T-cell (primary cell): ENCODE measurements around the gene NEK10. TPM values are rescaled to one million over a fixed set of nuclear protein-coding genes. Genes with fewer than 3 reads are reported as not detected.
"Not testable (repeated sequence)": the region's sequence is repeated elsewhere in the genome, so short reads cannot be mapped to it uniquely, and the experiment has no call there.

ENCODE experiments used
- ATAC-seq, 4 experiments: fragments of 200-7000 bp in 3 of 4; fragments of 150-1000 bp in 1 of 4; cut with Tn5 transposase; replicated peaks in 1 of 4; 1 replicate in 3 of 4; 2 replicates in 1 of 4; pipeline ENCODE4 v1.10.0; 2021; ENCODE audit warnings: moderate library complexity in 3 of 4, mild to moderate bottlenecking in 2 of 4, moderate number of reproducible peaks in 1 of 4
- CTCF ChIA-PET, 2 donors: fragments of 300-600 bp; sonication (Branson Sonifier 250); formaldehyde crosslinking; loops; one replicate each; lab custom pipeline; 2022; ENCODE audit warnings: antibody characterized with exemption in 2 of 2; lab: Charles Lee
- POLR2A ChIA-PET, 2 donors: fragments of 300-600 bp; sonication (Branson Sonifier 250); formaldehyde crosslinking; loops; one replicate each; lab custom pipeline; 2022; ENCODE audit warnings: antibody characterized with exemption in 2 of 2; lab: Charles Lee
- DNase-seq, 35 experiments: peaks; one replicate each; pipeline versions ENCODE4 v3.0.0 to v3.0.0-alpha.2; 2013 to 2023
- H3K27ac ChIP-seq: one replicate; pipeline ENCODE4 v1.5.1; 2013; ENCODE audit warnings: low read length
- H3K27me3 ChIP-seq, 2 experiments: replicated peaks in 1 of 2; 1 replicate in 1 of 2; 2 replicates in 1 of 2; pipeline versions ENCODE4 v1.6.1 to v1.7.0; 2013; ENCODE audit warnings: low read length in 1 of 2, mixed read lengths in 1 of 2; ENCODE audit not compliant: control insufficient read depth in 2 of 2, insufficient read depth in 2 of 2; ENCODE audit errors: extremely low read depth in 1 of 2
- H3K36me3 ChIP-seq, 2 donors: 1 replicate in 1 of 2; 2 replicates in 1 of 2; pipeline versions ENCODE4 v1.6.1 to v1.7.0; 2013; ENCODE audit warnings: low read length in 1 of 2; ENCODE audit not compliant: control insufficient read depth in 2 of 2, insufficient read depth in 1 of 2; ENCODE audit errors: extremely low read depth in 1 of 2
- H3K4me1 ChIP-seq, 2 experiments: 1 replicate in 1 of 2; 2 replicates in 1 of 2; pipeline versions ENCODE4 v1.6.1 to v1.7.0; 2013; ENCODE audit warnings: low read length in 2 of 2, mixed read lengths in 1 of 2; ENCODE audit not compliant: insufficient read depth in 2 of 2, control insufficient read depth in 1 of 2; ENCODE audit errors: extremely low read depth in 1 of 2
- H3K4me3 ChIP-seq, 2 donors: 1 replicate in 1 of 2; 2 replicates in 1 of 2; pipeline versions ENCODE4 v1.5.1 to v1.7.0; 2013; ENCODE audit warnings: mild to moderate bottlenecking in 2 of 2, low read length in 1 of 2, moderate library complexity in 1 of 2; ENCODE audit not compliant: control insufficient read depth in 1 of 2; ENCODE audit errors: extremely low read depth in 1 of 2
- H3K9me3 ChIP-seq: 2 replicates; pipeline ENCODE4 v1.7.0; 2013
- H3K27ac Mint-ChIP-seq, 2 donors: one replicate each; pipeline ENCODE4 v1.8.0; 2020 to 2021; ENCODE audit warnings: mild to moderate bottlenecking in 2 of 2, mixed read lengths in 2 of 2
- H3K27me3 Mint-ChIP-seq, 2 donors: one replicate each; pipeline ENCODE4 v1.8.0; 2021 to 2022; ENCODE audit warnings: mixed read lengths in 2 of 2
- H3K36me3 Mint-ChIP-seq: one replicate; pipeline ENCODE4 v1.8.0; 2021; ENCODE audit warnings: mixed read lengths
- H3K4me1 Mint-ChIP-seq, 3 donors: one replicate each; pipeline ENCODE4 v1.8.0; 2020 to 2022; ENCODE audit warnings: mixed read lengths in 3 of 3, mild to moderate bottlenecking in 1 of 3
- H3K4me3 Mint-ChIP-seq, 3 donors: one replicate each; pipeline ENCODE4 v1.8.0; 2020 to 2022; ENCODE audit warnings: mild to moderate bottlenecking in 3 of 3, mixed read lengths in 3 of 3, moderate library complexity in 3 of 3
- H3K9me3 Mint-ChIP-seq, 3 donors: one replicate each; pipeline ENCODE4 v1.8.0; 2020 to 2022; ENCODE audit warnings: mixed read lengths in 3 of 3
- WGBS: methylation state at CpG from one replicate; pipeline ENCODE4 v1.1.5; 2013; ENCODE audit warnings: missing lambda C conversion rate; ENCODE audit not compliant: insufficient coverage; 5-methylcytosine and 5-hydroxymethylcytosine counted together
- total RNA-seq, 35 experiments: library from RNA in 6 of 35; stranded (reverse) in 6 of 35; fragments of 120-200 nt in 1 of 35; gene quantifications; one replicate each; pipeline versions ENCODE4 v1.2.1 to v1.2.4 and lab custom pipeline; 2013 to 2026

NEK10 gene
- total RNA-seq, 5 donors from 2014 or later (not counting 1 experiment from before 2014, with no cell fraction given) = 0.73 to 2.2 (median 1.2) TPM

DNA sequence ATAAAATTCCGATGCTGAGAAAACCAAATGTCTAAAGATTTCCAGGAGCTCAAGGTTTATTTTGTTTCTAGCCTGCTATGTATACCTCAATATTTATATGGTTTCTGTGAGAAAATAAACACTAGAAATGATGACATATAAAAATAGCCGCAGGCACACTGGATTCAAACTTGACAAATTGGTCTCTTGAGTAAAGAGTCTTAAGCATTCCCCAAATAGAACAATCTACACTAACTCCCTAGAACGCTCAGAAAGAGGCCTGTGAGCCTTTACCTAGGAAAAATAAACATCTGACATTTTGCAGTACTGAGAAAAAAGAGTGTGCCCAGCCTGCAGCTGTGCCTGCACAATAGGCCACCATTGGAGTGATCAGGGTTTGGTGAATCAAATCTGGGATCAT is 75.2 kb downstream of the NEK10 start:
- H3K4me3 ChIP-seq = no peak overlapping the region
- peaks cover 0 to 7% (median 0%) of the 10 kb centered on the region in 3 donors for H3K9me3 Mint-ChIP-seq
- no peaks in the 10 kb centered on the region for H3K4me1 ChIP-seq
- no peak overlapping the region for H3K4me3 Mint-ChIP-seq
- H3K36me3 ChIP-seq = no peaks in the 10 kb centered on the region
- no peaks in the 10 kb centered on the region for H3K27me3 Mint-ChIP-seq
- H3K27me3 ChIP-seq = no peaks in the 10 kb centered on the region
- POLR2A ChIA-PET = no interaction called here
- no CpG with 5 or more reads among the region's 3 CpGs for WGBS
- H3K4me1 Mint-ChIP-seq = no peaks in the 10 kb centered on the region
- DNase-seq (no peak), ATAC-seq (no peak)
- no peak overlapping the region for H3K27ac ChIP-seq
- H3K27ac Mint-ChIP-seq = no peak overlapping the region
- CTCF ChIA-PET = no interaction called here
- H3K36me3 Mint-ChIP-seq = peaks cover 6% of the 10 kb centered on the region
- no peaks in the 10 kb centered on the region for H3K9me3 ChIP-seq

DNA sequence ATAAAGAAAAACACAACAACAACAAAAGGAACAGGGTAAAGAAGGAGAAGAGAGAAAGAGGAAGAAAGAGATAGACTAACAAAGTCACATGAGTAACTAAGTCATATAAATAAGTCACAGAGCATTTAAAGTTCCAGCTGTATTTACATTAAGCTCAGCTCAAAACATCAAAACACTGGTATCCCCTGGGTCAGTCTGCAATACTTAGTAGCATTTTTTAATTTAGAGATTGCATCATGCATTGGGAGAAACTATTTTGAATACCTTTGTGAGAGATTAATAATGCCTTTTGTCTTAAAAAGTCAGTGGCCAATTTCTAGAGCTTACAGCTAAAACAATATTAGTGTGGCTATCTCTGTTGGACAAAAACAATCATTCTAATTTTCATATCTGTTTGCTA is 78.4 kb downstream of the NEK10 start:
- DNase-seq (no peak), ATAC-seq (no peak)
- Mint-ChIP-seq H3K27ac (no peak overlapping the region), H3K9me3 (no peaks in the 10 kb centered on the region), H3K4me1 (no peaks in the 10 kb centered on the region), H3K4me3 (no peak overlapping the region), H3K27me3 (no peaks in the 10 kb centered on the region), H3K36me3 (no peaks in the 10 kb centered on the region)
- no peaks in the 10 kb centered on the region for H3K9me3 ChIP-seq
- ChIA-PET POLR2A (no interaction called here), CTCF (no interaction called here)
- no peaks in the 10 kb centered on the region for H3K27me3 ChIP-seq
- H3K4me3 ChIP-seq = no peak overlapping the region
- H3K36me3 ChIP-seq = no peaks in the 10 kb centered on the region
- H3K4me1 ChIP-seq = no peaks in the 10 kb centered on the region
- H3K27ac ChIP-seq = no peak overlapping the region

DNA sequence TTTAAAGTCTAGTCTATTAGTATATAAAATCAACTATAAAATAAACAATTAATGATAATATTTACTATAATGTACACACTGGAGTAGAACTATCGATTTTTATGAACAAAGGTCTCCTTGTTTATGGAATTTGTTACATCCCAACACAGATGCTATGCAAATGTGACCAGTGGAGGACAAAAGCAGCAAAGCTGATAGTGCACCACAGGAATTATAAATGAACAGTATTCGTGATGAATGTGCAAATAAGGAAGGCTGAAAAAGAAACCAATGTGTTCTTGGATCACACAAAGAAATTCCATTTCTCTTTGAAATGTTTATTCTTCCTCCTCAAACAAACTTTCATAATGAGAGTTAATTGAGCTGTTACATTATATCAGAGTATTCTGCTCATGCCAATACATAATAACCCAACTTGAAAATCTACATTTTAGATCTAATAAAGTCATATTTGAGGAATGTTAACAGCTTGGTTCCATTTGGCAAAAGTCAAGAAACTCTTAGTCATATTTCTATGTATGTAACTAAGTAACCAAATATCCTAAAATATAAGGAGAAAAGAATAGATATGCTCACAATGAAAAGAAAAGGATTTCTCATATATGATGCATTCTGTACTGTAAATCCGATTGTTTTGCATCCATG is 79.3 kb downstream of the NEK10 start:
- H3K9me3 ChIP-seq = no peaks in the 10 kb centered on the region
- DNase-seq = no peak
- no peak overlapping the region for H3K27ac ChIP-seq
- no peaks in the 10 kb centered on the region for H3K27me3 ChIP-seq
- H3K36me3 Mint-ChIP-seq = no peaks in the 10 kb centered on the region
- no peak overlapping the region for H3K4me3 Mint-ChIP-seq
- no peak for ATAC-seq
- H3K27me3 Mint-ChIP-seq = no peaks in the 10 kb centered on the region
- CTCF ChIA-PET = no interaction called here
- POLR2A ChIA-PET = no interaction called here
- WGBS = no CpG with 5 or more reads among the region's 3 CpGs
- no peaks in the 10 kb centered on the region for H3K4me1 ChIP-seq
- no peaks in the 10 kb centered on the region for H3K9me3 Mint-ChIP-seq
- no peaks in the 10 kb centered on the region for H3K36me3 ChIP-seq
- no peaks in the 10 kb centered on the region for H3K4me1 Mint-ChIP-seq
- H3K27ac Mint-ChIP-seq = no peak overlapping the region
- H3K4me3 ChIP-seq = no peak overlapping the region

DNA sequence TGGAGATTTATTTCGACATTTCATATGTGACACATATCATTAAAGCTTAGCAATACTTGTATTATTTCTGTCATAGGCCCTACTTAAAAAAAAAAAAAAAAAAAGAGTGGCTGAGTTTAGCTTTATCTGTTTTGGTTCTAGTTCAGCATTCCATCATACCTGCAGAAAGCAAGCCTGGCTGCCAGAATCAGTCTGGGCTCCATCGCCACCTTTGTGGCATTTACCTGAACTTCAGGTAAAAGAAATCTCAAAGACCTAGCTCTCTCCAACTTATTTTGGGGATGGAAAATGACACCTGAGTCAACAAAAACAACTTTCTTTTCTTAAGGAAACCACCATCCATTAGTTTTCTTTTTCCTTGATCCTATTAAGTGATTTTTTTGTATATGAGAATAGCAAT is 82.1 kb downstream of the NEK10 start:
- POLR2A ChIA-PET = no interaction called here
- CTCF ChIA-PET = no interaction called here
- H3K27ac Mint-ChIP-seq = no peak overlapping the region

DNA sequence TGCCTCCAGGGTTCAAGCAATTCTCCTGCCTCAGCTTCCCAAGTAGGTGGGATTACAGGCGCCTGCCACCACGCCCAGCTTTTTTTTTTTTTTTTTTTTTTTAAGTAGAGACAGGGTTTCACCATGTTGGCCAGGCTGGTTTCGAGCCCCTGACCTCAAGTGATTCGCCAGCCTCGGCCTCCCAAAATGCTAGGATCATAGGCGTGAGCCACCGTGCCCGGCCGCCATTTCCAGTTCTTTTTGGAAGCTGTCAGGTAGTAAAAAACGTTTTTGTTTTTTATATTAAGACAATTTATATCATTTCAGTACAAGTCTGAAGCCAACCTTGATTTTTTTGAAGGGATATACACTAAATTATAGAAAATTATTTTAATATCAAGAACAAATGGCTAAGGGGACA is 82.7 kb downstream of the NEK10 start:
- H3K9me3 ChIP-seq, H3K36me3 Mint-ChIP-seq, H3K27ac Mint-ChIP-seq, H3K4me1 Mint-ChIP-seq, H3K27me3 ChIP-seq, H3K4me3 Mint-ChIP-seq, H3K4me1 ChIP-seq, H3K4me3 ChIP-seq, ATAC-seq, DNase-seq, H3K27ac ChIP-seq, H3K27me3 Mint-ChIP-seq, POLR2A ChIA-PET, H3K9me3 Mint-ChIP-seq, CTCF ChIA-PET, H3K36me3 ChIP-seq: not testable (repeated sequence)
- no CpG with 5 or more reads among the region's 10 CpGs for WGBS

More for the DNA sequence above, 82.1 kb downstream of the NEK10 start:
- no CpG with 5 or more reads among the region's 2 CpGs for WGBS
- Mint-ChIP-seq H3K27me3 (no peaks in the 10 kb centered on the region), H3K4me3 (no peak overlapping the region), H3K36me3 (no peaks in the 10 kb centered on the region), H3K4me1 (no peaks in the 10 kb centered on the region), H3K9me3 (no peaks in the 10 kb centered on the region)
- Histone ChIP-seq H3K4me3 (no peak overlapping the region), H3K9me3 (no peaks in the 10 kb centered on the region), H3K27me3 (no peaks in the 10 kb centered on the region), H3K4me1 (no peaks in the 10 kb centered on the region), H3K36me3 (no peaks in the 10 kb centered on the region), H3K27ac (no peak overlapping the region)
- DNase-seq (no peak), ATAC-seq (no peak)

DNA sequence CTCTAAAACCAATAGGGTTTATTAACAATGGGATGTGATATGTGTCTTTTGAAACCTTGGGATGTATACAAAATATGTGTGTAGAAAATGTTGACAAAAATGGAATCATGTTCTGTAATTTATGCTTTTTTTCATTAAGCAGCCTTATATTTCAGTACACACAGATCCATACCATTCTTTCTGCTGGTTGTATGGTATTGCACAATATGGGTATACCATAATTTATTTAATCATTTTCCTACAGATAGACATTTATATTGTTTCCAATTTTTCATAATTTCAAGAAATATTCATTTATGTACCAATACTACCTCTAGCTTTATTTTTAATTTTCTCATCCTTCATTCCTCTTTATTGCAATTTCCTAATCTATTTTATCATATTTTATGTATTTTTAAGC is 83.5 kb downstream of the NEK10 start:
- DNase-seq = no peak
- Mint-ChIP-seq H3K27me3 (no peaks in the 10 kb centered on the region), H3K4me1 (no peaks in the 10 kb centered on the region), H3K27ac (no peak overlapping the region), H3K4me3 (no peak overlapping the region), H3K36me3 (no peaks in the 10 kb centered on the region), H3K9me3 (peaks cover 0 to 8% (median 4%) of the 10 kb centered on the region in 3 donors)
- H3K4me3 ChIP-seq = no peak overlapping the region
- no peaks in the 10 kb centered on the region for H3K4me1 ChIP-seq
- ChIA-PET CTCF (interaction anchor here in 1 of 2 donors (0.6 kb wide), 1 partner anchor 520 kb away, joined by 5 read pairs; no protein-coding TSS in a partner anchor), POLR2A (interaction anchor here in 1 of 2 donors (0.7 kb wide), 1 partner anchor 388 kb away, joined by 7 read pairs; no protein-coding TSS in a partner anchor)
- no peaks in the 10 kb centered on the region for H3K27me3 ChIP-seq
- H3K9me3 ChIP-seq = no peaks in the 10 kb centered on the region
- no peaks in the 10 kb centered on the region for H3K36me3 ChIP-seq
- H3K27ac ChIP-seq = no peak overlapping the region
- no peak for ATAC-seq

DNA sequence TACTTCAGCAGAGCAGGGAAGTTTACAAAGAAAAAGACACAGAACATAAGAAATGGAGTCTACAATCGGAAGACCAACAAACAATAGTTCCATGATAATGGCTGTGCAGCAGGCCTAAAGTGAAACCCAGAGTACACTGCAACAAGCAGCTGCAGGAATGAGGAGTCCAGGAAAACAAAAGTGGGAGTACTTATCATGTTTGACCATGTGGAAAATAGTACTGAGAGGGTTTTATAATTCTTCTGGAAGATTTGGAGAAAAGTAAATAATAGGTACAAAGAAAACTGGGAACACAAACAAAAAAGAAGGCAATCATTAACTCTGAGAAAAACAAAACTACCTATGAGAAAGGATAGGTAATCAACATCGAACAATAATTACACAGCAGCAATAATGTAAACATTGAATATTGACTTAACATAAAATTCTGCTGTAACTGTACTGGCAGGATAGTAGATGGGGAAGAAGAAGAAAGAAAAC is 87.5 kb downstream of the NEK10 start:
- ChIA-PET POLR2A (no interaction called here), CTCF (no interaction called here)
- H3K36me3 Mint-ChIP-seq = no peaks in the 10 kb centered on the region
- no peak for DNase-seq
- Histone ChIP-seq H3K4me3 (no peak overlapping the region), H3K9me3 (no peaks in the 10 kb centered on the region), H3K4me1 (no peaks in the 10 kb centered on the region), H3K27me3 (no peaks in the 10 kb centered on the region), H3K36me3 (no peaks in the 10 kb centered on the region), H3K27ac (no peak overlapping the region)
- H3K9me3 Mint-ChIP-seq = peaks cover 0 to 8% (median 4%) of the 10 kb centered on the region in 3 donors
- no peak overlapping the region for H3K27ac Mint-ChIP-seq
- no peaks in the 10 kb centered on the region for H3K4me1 Mint-ChIP-seq
- 100% methylated on average over 1 of the region's 2 CpGs for WGBS
- no peaks in the 10 kb centered on the region for H3K27me3 Mint-ChIP-seq
- H3K4me3 Mint-ChIP-seq = no peak overlapping the region
- no peak for ATAC-seq
